Mesodermal cell (in vitro differentiated cells): ENCODE results near the gene SSTR3.

Source experiments
- H3K27ac ChIP-seq: 2 replicates; pipeline ENCODE4 v1.7.0; 2013; ENCODE audit warnings: mild to moderate bottlenecking, low read depth, low read length, moderate library complexity; ENCODE audit not compliant: severe bottlenecking
- H3K36me3 ChIP-seq: 2 replicates; pipeline ENCODE4 v1.7.1; 2013; ENCODE audit warnings: mild to moderate bottlenecking, low read length, moderate library complexity; ENCODE audit not compliant: control insufficient read depth, insufficient read depth
- H3K4me1 ChIP-seq: one replicate; pipeline ENCODE4 v1.7.1; 2013; ENCODE audit warnings: mild to moderate bottlenecking, low read length; ENCODE audit not compliant: insufficient read depth, control insufficient read depth, poor library complexity, severe bottlenecking
- H3K4me3 ChIP-seq: 2 replicates; pipeline ENCODE4 v1.7.0; 2013; ENCODE audit warnings: low read length, control low read depth, mild to moderate bottlenecking; ENCODE audit not compliant: insufficient read depth, poor library complexity, severe bottlenecking; ENCODE audit errors: extremely low read depth
- H3K9me3 ChIP-seq: 2 replicates; pipeline ENCODE4 v1.7.1; 2013; ENCODE audit warnings: mild to moderate bottlenecking, low read length, moderate library complexity; ENCODE audit not compliant: control insufficient read depth
- WGBS, 2 experiments: methylation state at CpG; one replicate each; pipeline ENCODE4 v1.1.5; 2013; ENCODE audit warnings: missing lambda C conversion rate in 2 of 2; ENCODE audit not compliant: insufficient coverage in 2 of 2; 5-methylcytosine and 5-hydroxymethylcytosine counted together

Gene SSTR3

GRCh38 chr22:37225481-37225880 lies 13.2 kb upstream of the SSTR3 start:
- Histone ChIP-seq H3K27ac (no peak overlapping the region), H3K9me3 (no peaks in the 10 kb centered on the region), H3K4me3 (no peak overlapping the region), H3K36me3 (no peaks in the 10 kb centered on the region), H3K4me1 (peaks cover 21% of the 10 kb centered on the region)
- 81 to 89% methylated on average over 7 to 8 of the region's 8 CpGs for WGBS, 2 experiments

GRCh38 chr22:37224757-37225420 lies 12.6 kb upstream of the SSTR3 start:
- Histone ChIP-seq H3K4me3 (no peak overlapping the region), H3K9me3 (no peaks in the 10 kb centered on the region), H3K27ac (no peak overlapping the region), H3K4me1 (peaks cover 21% of the 10 kb centered on the region), H3K36me3 (no peaks in the 10 kb centered on the region)
- 75 to 81% methylated on average over 1 to 4 of the region's 8 CpGs for WGBS, 2 experiments

- 93 to 95% methylated on average over 2 to 3 of the region's 3 CpGs for WGBS, 2 experiments
- no peaks in the 10 kb centered on the region for H3K9me3 ChIP-seq
These were observed 11.8 kb upstream of the SSTR3 start for GRCh38 chr22:37223965-37224551.

DNA sequence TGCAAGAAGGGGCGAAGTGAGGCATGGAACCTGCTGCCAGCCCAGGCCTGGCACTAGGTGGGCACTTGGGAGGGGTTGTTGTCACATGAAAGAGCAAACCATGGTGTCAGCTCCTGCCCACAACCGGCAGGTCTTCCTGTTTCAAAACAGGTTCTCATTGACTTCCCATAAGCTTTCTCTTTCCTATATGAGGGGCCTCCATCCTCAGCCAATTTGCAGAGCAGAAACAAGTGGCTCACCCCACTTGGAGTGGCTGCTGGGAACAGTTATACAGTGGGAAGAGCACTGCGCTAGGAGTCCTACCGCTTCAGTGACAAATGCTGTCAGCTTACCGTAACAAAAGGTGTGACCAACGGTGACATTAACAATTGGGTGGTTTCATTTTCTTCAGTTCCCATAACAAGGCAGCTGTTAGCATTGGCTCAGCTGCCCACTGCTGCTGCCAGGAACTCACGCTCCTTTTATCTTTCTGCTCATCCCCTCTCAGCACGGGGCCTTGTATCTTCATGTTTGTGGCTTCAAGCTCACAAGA lies 10.2 kb upstream of the SSTR3 start:
- Histone ChIP-seq H3K4me3 (no peak overlapping the region), H3K9me3 (no peaks in the 10 kb centered on the region), H3K36me3 (no peaks in the 10 kb centered on the region), H3K27ac (no peak overlapping the region), H3K4me1 (no peaks in the 10 kb centered on the region)
- WGBS, 2 experiments = 89 to 90% methylated on average over 7 to 8 of the region's 8 CpGs

More at GRCh38 chr22:37223965-37224551, 11.8 kb upstream of the SSTR3 start:
- peaks cover 12% of the 10 kb centered on the region for H3K4me1 ChIP-seq
- no peak overlapping the region for H3K4me3 ChIP-seq
- no peaks in the 10 kb centered on the region for H3K36me3 ChIP-seq
- H3K27ac ChIP-seq = no peak overlapping the region

DNA sequence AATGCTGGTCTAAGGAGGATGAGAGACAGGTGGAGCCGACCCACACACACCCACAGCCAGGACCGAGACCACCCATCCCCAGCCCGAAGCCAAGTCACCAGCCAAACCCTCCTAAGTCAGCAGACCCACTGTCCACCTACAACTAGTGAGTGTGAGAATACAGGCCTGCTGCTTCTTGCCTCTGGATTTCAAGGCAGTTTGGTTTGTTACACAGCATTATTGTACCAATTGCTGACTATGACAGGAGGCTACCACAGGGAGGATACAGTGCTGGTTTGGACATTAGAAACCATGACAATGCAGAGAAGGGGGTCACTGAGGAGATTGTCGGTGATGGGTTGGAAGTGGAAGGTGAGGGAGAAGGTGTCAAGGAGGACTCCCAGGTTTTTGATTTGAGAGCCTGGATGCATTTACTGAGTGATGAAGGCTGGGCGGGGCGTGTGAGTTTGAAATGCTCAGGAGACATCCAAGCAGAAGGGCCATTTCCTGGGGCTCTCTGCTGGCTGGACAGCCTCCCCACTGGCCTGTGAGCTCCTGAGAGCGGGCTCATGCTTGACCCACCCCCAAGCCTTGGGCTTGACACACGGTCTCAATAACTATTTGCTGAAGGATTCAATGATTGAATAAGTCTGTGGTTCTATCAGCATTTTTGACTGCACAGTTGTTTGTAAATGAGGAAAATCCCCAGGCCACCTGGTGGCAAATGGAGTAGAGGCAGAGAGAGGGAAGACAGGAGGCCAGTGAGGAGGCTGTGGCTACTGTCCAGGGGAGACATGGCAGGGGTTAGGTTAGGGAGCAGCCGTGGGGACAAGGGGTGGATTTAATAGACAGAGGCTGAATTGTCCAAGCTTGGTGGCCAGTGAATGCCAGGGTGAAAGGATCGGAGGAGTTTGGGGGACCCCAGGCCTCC lies 9.4 kb upstream of the SSTR3 start:
- no peak overlapping the region for H3K4me3 ChIP-seq
- H3K9me3 ChIP-seq = no peaks in the 10 kb centered on the region
- H3K36me3 ChIP-seq = no peaks in the 10 kb centered on the region
- 93 to 96% methylated on average over 7 to 9 of the region's 10 CpGs for WGBS, 2 experiments
- H3K4me1 ChIP-seq = no peaks in the 10 kb centered on the region
- H3K27ac ChIP-seq = no peak overlapping the region

DNA sequence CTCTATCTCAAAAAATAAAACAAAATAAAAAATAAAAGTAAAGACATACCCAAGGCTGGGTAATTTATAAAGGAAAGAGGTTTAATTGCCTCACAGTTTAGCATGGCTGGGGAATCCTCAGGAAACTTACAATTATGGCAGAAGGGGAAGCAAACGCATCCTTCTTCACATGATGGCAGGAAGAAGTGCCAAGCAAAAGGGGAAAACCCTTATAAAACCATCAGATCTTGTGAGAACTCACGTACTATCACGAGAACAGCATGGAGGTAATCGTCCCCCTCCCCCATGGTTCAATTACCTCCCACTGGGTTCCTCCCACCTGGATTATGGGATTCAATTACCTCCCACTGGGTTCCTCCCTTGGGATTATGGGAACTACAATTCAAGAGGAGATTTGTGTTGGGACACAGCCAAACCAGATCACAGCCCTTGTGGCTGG lies 8.3 kb upstream of the SSTR3 start:
- H3K9me3 ChIP-seq = no peaks in the 10 kb centered on the region
- H3K4me1 ChIP-seq = no peaks in the 10 kb centered on the region
- no peaks in the 10 kb centered on the region for H3K36me3 ChIP-seq
- no peak overlapping the region for H3K4me3 ChIP-seq
- no peak overlapping the region for H3K27ac ChIP-seq
- 67 to 80% methylated on average over 2 to 4 of the region's 4 CpGs for WGBS, 2 experiments

GRCh38 chr22:37219533-37219932 lies 7.3 kb upstream of the SSTR3 start:
- Histone ChIP-seq H3K4me3 (no peak overlapping the region), H3K9me3 (no peaks in the 10 kb centered on the region), H3K4me1 (no peaks in the 10 kb centered on the region), H3K36me3 (no peaks in the 10 kb centered on the region), H3K27ac (no peak overlapping the region)
- WGBS, 2 experiments = 90% methylated on average over 2 to 3 of the region's 6 CpGs

GRCh38 chr22:37218771-37219411 lies 6.6 kb upstream of the SSTR3 start:
- Histone ChIP-seq H3K4me3 (no peak overlapping the region), H3K36me3 (no peaks in the 10 kb centered on the region), H3K27ac (no peak overlapping the region), H3K9me3 (no peaks in the 10 kb centered on the region), H3K4me1 (no peaks in the 10 kb centered on the region)
- no CpG with 5 or more reads among the region's 7 CpGs for WGBS, 2 experiments

GRCh38 chr22:37218399-37218770 lies 6.1 kb upstream of the SSTR3 start:
- H3K9me3 ChIP-seq = no peaks in the 10 kb centered on the region
- H3K4me3 ChIP-seq = no peak overlapping the region
- no peaks in the 10 kb centered on the region for H3K36me3 ChIP-seq
- H3K27ac ChIP-seq = no peak overlapping the region
- WGBS, 2 experiments = 78 to 96% methylated on average over 2 to 3 of the region's 6 CpGs
- H3K4me1 ChIP-seq = no peaks in the 10 kb centered on the region

DNA sequence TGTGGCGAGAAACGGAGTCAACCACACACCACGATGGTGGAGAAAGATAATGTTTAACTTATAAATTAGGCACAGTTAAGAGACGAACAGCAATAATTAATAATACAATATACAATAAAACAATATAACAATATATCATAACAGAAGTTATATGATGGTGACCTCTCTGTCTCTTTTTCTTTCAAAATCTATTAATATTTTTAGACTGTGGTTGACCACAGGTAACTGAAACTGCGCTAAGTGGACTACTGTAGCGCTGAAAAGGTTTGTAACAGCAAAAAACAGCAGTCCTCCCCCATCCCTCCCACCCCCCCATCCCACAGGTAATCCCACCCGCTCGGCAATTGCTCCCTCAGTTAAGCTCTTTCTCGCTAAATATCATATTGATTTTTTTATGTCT lies 3.6 kb upstream of the SSTR3 start:
- WGBS, 2 experiments = 100% methylated on average over 1 of the region's 9 CpGs
- H3K27ac ChIP-seq = no peak overlapping the region
- H3K9me3 ChIP-seq = no peaks in the 10 kb centered on the region
- no peaks in the 10 kb centered on the region for H3K4me1 ChIP-seq
- H3K4me3 ChIP-seq = no peak overlapping the region
- H3K36me3 ChIP-seq = no peaks in the 10 kb centered on the region
